K562 (cell line): ENCODE results near the gene STING1. TPM values are rescaled to one million over a fixed set of nuclear protein-coding genes. Genes with fewer than 3 reads are reported as not detected.

Experiments
- CBX3 ChIP-seq, 2 experiments: IDR thresholded peaks; 1 replicate in 1 of 2; 2 replicates in 1 of 2; pipeline ENCODE4 v1.6.1; 2012; ENCODE audit warnings: inconsistent platforms in 2 of 2, low read length in 2 of 2, borderline replicate concordance in 1 of 2, control low read depth in 1 of 2
- KLF10 ChIP-seq: fragments of 250-450 bp; sonication (Bioruptor Pico); IDR thresholded peaks from 2 replicates; pipeline ENCODE4 v1.6.1; 2021; ENCODE audit warnings: matching md5 sums
- PPARD ChIP-seq: fragments of 250-450 bp; sonication (Bioruptor Pico); IDR thresholded peaks from 2 replicates; pipeline ENCODE4 v1.8.0; 2022; ENCODE audit warnings: inconsistent platforms, mild to moderate bottlenecking, moderate library complexity
- SAP30 ChIP-seq: fragments of 200-600 bp; sonication (generic); IDR thresholded peaks from 2 replicates; pipeline ENCODE4 v1.6.1; 2012; ENCODE audit warnings: borderline replicate concordance, low read depth, mild to moderate bottlenecking, moderate library complexity, low read length, control low read depth, inconsistent platforms; ENCODE audit not compliant: insufficient read depth, poor library complexity, severe bottlenecking
- TAF9B ChIP-seq: fragments of 450-650 bp; IDR thresholded peaks from 2 replicates; pipeline ENCODE4 v1.6.1; 2018; ENCODE audit warnings: mild to moderate bottlenecking; ENCODE audit not compliant: partially characterized antibody
- ZBED1 ChIP-seq: IDR thresholded peaks from 2 replicates; pipeline ENCODE4 v1.6.1; 2014
- ZNF212 ChIP-seq: fragments of 450-650 bp; formaldehyde crosslinking; IDR thresholded peaks from 2 replicates; pipeline ENCODE4 v1.4.0; 2020; ENCODE audit warnings: mild to moderate bottlenecking
- ZNF75A ChIP-seq: fragments of 450-650 bp; formaldehyde crosslinking; IDR thresholded peaks from 2 replicates; pipeline ENCODE4 v1.4.0; 2020; ENCODE audit warnings: mild to moderate bottlenecking
- polyA plus RNA-seq, 8 experiments: library from polyadenylated mRNA; depleted of rRNA in 4 of 8; stranded (reverse) in 5 of 8; unstranded in 3 of 8; fragments of >200 nt; fragmentation: Nextera tagmentation in 2 of 8; fragmentation: Illumina TruSeq in 1 of 8; extraction: Ambion mirVana in 2 of 8; extraction: Trizol in 1 of 8; gene quantifications; 2 replicates each; pipeline versions ENCODE4 v1.2.1 to v1.2.3, GENCODE V29; 2011 to 2014; ENCODE audit warnings: inconsistent platforms in 1 of 8, missing spikeins in 1 of 8
- total RNA-seq, 7 experiments: library from RNA; depleted of rRNA in 6 of 7; stranded (reverse); fragments of >200 nt in 6 of 7; fragmentation: Illumina TruSeq in 2 of 7; extraction: Trizol in 2 of 7; gene quantifications; 2 replicates each; pipeline versions ENCODE4 v1.2.1 to v1.2.3, GENCODE V29; 2011 to 2021; ENCODE audit warnings: low replicate concordance in 1 of 7
- TF ChIP-seq, protein P1 (sequence below): sonication (generic); formaldehyde crosslinking; IDR thresholded peaks from 2 replicates; pipeline ENCODE4 v1.8.0; 2022; ENCODE audit warnings: mild to moderate bottlenecking, missing genetic modification reagents
- TF ChIP-seq, protein P2 (sequence below), 3 experiments: fragments of 200-800 bp in 1 of 3; fragments of 250-450 bp in 1 of 3; fragments of 450-650 bp in 1 of 3; sonication (Bioruptor Pico) in 1 of 3; sonication (Bioruptor generic) in 1 of 3; formaldehyde crosslinking in 1 of 3; IDR thresholded peaks; 2 replicates each; pipeline versions ENCODE4 v1.6.1 to v1.8.0; 2016 to 2022; ENCODE audit warnings: mild to moderate bottlenecking in 2 of 3, missing genetic modification characterization in 2 of 3, missing compliant biosample characterization in 1 of 3, moderate library complexity in 1 of 3
- TF ChIP-seq, protein P3 (sequence below): sonication (generic); formaldehyde crosslinking; IDR thresholded peaks from 2 replicates; pipeline ENCODE4 v1.8.0; 2022; ENCODE audit warnings: mild to moderate bottlenecking, missing genetic modification reagents
- TF ChIP-seq, protein P4 (sequence below): fragments of 250-450 bp; sonication (Bioruptor Pico); IDR thresholded peaks from 2 replicates; pipeline ENCODE4 v1.4.0; 2020; ENCODE audit warnings: mild to moderate bottlenecking, moderate library complexity, borderline replicate concordance

STING1 gene
- total and polyA plus RNA-seq, 9 of the 15 experiments (the other 6 are each of a cell fraction or from before 2014, with no cell fraction given) = 20.8 to 69.1 (median 44.7) TPM

DNA sequence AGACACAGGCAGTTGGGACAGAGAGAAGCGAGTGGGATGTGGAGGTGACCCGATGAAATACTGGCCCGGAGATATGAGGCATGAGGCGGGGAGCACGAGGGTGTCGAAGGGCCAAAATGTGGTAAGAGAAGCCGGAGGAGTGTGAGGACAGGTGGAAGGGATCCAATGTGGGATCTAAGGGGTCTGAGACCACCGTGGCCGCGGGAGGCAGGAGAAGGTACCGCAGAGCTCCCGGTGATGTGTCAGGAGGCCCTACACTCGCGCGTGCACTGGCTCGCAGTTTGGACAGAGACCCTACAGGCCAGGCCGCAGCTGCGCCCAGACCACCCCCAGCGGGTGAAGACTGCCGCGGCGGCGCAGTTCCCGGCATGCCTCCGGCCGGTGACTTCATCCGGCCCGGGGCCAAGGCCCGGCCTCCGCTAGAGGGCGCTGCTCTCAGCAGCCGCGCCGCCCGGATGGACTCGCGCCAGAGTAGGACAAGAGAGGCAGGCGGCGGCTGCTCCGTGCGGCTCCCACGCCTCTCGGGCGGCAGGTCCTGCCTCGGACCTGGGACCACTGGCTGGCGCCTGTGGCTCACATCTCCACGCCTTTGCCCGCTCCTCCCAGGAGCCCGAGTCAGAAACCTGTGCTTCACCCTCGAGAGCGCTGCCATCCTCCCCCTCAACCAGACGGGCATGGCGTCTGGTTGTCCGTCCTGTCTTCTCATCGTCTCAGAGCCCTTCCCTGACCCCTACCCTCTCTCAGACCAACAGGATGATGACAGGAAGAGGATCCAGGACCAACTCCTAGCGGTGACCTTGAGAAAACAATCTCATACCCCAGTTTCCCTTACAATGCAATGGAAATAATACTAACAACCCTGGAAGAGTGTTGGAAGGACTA, 35.4 kb upstream of the STING1 start (continued):
- TF ChIP-seq, protein P1, sequence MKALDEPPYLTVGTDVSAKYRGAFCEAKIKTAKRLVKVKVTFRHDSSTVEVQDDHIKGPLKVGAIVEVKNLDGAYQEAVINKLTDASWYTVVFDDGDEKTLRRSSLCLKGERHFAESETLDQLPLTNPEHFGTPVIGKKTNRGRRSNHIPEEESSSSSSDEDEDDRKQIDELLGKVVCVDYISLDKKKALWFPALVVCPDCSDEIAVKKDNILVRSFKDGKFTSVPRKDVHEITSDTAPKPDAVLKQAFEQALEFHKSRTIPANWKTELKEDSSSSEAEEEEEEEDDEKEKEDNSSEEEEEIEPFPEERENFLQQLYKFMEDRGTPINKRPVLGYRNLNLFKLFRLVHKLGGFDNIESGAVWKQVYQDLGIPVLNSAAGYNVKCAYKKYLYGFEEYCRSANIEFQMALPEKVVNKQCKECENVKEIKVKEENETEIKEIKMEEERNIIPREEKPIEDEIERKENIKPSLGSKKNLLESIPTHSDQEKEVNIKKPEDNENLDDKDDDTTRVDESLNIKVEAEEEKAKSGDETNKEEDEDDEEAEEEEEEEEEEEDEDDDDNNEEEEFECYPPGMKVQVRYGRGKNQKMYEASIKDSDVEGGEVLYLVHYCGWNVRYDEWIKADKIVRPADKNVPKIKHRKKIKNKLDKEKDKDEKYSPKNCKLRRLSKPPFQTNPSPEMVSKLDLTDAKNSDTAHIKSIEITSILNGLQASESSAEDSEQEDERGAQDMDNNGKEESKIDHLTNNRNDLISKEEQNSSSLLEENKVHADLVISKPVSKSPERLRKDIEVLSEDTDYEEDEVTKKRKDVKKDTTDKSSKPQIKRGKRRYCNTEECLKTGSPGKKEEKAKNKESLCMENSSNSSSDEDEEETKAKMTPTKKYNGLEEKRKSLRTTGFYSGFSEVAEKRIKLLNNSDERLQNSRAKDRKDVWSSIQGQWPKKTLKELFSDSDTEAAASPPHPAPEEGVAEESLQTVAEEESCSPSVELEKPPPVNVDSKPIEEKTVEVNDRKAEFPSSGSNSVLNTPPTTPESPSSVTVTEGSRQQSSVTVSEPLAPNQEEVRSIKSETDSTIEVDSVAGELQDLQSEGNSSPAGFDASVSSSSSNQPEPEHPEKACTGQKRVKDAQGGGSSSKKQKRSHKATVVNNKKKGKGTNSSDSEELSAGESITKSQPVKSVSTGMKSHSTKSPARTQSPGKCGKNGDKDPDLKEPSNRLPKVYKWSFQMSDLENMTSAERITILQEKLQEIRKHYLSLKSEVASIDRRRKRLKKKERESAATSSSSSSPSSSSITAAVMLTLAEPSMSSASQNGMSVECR = peak; percentile 73
- TF ChIP-seq, protein P2, sequence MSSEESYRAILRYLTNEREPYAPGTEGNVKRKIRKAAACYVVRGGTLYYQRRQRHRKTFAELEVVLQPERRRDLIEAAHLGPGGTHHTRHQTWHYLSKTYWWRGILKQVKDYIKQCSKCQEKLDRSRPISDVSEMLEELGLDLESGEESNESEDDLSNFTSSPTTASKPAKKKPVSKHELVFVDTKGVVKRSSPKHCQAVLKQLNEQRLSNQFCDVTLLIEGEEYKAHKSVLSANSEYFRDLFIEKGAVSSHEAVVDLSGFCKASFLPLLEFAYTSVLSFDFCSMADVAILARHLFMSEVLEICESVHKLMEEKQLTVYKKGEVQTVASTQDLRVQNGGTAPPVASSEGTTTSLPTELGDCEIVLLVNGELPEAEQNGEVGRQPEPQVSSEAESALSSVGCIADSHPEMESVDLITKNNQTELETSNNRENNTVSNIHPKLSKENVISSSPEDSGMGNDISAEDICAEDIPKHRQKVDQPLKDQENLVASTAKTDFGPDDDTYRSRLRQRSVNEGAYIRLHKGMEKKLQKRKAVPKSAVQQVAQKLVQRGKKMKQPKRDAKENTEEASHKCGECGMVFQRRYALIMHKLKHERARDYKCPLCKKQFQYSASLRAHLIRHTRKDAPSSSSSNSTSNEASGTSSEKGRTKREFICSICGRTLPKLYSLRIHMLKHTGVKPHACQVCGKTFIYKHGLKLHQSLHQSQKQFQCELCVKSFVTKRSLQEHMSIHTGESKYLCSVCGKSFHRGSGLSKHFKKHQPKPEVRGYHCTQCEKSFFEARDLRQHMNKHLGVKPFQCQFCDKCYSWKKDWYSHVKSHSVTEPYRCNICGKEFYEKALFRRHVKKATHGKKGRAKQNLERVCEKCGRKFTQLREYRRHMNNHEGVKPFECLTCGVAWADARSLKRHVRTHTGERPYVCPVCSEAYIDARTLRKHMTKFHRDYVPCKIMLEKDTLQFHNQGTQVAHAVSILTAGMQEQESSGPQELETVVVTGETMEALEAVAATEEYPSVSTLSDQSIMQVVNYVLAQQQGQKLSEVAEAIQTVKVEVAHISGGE (CRISPR knock-in tag; IDR thresholded peaks at IDR 0.05) = peak in 2 of 3 experiments; percentile 38 to 66; a peak in 3 of 6 replicates
- no peak for TF ChIP-seq ZNF212 (CRISPR knock-in tag)
- TF ChIP-seq, protein P3, sequence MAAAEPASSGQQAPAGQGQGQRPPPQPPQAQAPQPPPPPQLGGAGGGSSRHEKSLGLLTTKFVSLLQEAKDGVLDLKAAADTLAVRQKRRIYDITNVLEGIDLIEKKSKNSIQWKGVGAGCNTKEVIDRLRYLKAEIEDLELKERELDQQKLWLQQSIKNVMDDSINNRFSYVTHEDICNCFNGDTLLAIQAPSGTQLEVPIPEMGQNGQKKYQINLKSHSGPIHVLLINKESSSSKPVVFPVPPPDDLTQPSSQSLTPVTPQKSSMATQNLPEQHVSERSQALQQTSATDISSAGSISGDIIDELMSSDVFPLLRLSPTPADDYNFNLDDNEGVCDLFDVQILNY = no peak; the same call in 1 of the 2 replicates
- TF ChIP-seq ZNF75A (CRISPR knock-in tag) = peak; percentile 45; the same call in 1 of the 2 replicates
- TF ChIP-seq, protein P4, sequence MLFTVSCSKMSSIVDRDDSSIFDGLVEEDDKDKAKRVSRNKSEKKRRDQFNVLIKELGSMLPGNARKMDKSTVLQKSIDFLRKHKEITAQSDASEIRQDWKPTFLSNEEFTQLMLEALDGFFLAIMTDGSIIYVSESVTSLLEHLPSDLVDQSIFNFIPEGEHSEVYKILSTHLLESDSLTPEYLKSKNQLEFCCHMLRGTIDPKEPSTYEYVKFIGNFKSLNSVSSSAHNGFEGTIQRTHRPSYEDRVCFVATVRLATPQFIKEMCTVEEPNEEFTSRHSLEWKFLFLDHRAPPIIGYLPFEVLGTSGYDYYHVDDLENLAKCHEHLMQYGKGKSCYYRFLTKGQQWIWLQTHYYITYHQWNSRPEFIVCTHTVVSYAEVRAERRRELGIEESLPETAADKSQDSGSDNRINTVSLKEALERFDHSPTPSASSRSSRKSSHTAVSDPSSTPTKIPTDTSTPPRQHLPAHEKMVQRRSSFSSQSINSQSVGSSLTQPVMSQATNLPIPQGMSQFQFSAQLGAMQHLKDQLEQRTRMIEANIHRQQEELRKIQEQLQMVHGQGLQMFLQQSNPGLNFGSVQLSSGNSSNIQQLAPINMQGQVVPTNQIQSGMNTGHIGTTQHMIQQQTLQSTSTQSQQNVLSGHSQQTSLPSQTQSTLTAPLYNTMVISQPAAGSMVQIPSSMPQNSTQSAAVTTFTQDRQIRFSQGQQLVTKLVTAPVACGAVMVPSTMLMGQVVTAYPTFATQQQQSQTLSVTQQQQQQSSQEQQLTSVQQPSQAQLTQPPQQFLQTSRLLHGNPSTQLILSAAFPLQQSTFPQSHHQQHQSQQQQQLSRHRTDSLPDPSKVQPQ (CRISPR knock-in tag) = no peak
- TF ChIP-seq PPARD (CRISPR knock-in tag) = no peak
- TF ChIP-seq KLF10 = no peak
- TF ChIP-seq ZBED1 = no peak
- TF ChIP-seq SAP30 = no peak
- peak; percentile 78 for TF ChIP-seq TAF9B
- TF ChIP-seq CBX3 (IDR thresholded peaks at IDR 0.05; ENCODE audit: borderline replicate concordance in 1 of 2, low read length in 2 of 2) = peak in 1 of 2 experiments; percentile 55; a peak in 1 of 3 replicates
